Limb (tissue), 2 donors: ENCODE data around the gene ACTR1B.
"Not testable (repeated sequence)": the region's sequence is repeated elsewhere in the genome, so short reads cannot be mapped to it uniquely, and the experiment has no call there.

Experiments used
- DNase-seq, 2 donors: peaks; one replicate each; pipeline ENCODE4 v3.0.0-alpha.2; 2016; ENCODE audit errors: extremely low spot score in 2 of 2

Gene ACTR1B

GRCh38 chr2:97688062-97688827 is 24.4 kb upstream of the ACTR1B start:
- DNase-seq = no peak

GRCh38 chr2:97687235-97687634 is 23.4 kb upstream of the ACTR1B start:
- not testable (repeated sequence) for DNase-seq

GRCh38 chr2:97678298-97678697 is 14.5 kb upstream of the ACTR1B start:
- no peak for DNase-seq

- DNase-seq = no peak
Observed at GRCh38 chr2:97677480-97677879, 13.6 kb upstream of the ACTR1B start.

- DNase-seq = no peak
Observed at GRCh38 chr2:97676620-97677019, 12.8 kb upstream of the ACTR1B start.

- DNase-seq = no peak
Observed at GRCh38 chr2:97675430-97676113, 11.7 kb upstream of the ACTR1B start.

GRCh38 chr2:97673915-97674283 is 10.1 kb upstream of the ACTR1B start:
- DNase-seq = no peak

GRCh38 chr2:97673182-97673914 is 9.5 kb upstream of the ACTR1B start:
- no peak for DNase-seq

GRCh38 chr2:97672606-97673140 is 8.8 kb upstream of the ACTR1B start:
- not testable (repeated sequence) for DNase-seq

GRCh38 chr2:97671526-97671925 is 7.7 kb upstream of the ACTR1B start:
- no peak for DNase-seq

GRCh38 chr2:97670471-97670870 is 6.6 kb upstream of the ACTR1B start:
- no peak for DNase-seq

GRCh38 chr2:97669448-97669847 is 5.6 kb upstream of the ACTR1B start, which contains the start of gene C2orf92:
TSS of gene C2orf92 (plus strand) at chr2:97669713. CDS start at chr2:97669789, 76 bp downstream.
- no peak for DNase-seq

GRCh38 chr2:97664636-97664970 is 759 bp upstream of the ACTR1B start:
- DNase-seq = peak in 1 of 2 donors; percentile 6

- DNase-seq = no peak
Observed at GRCh38 chr2:97663626-97663961, 250 bp downstream of the ACTR1B start.

- peak; percentile 70 to 81 for DNase-seq
Observed at GRCh38 chr2:97662895-97663625, 784 bp downstream of the ACTR1B start.

GRCh38 chr2:97662386-97662894 is 1.4 kb downstream of the ACTR1B start:
- DNase-seq = no peak

- no peak for DNase-seq
Observed at GRCh38 chr2:97661927-97662326, 1.9 kb downstream of the ACTR1B start.

GRCh38 chr2:97660775-97661389 is 3.0 kb downstream of the ACTR1B start:
- DNase-seq = no peak

- DNase-seq = no peak
Observed at GRCh38 chr2:97660044-97660774, 3.6 kb downstream of the ACTR1B start.
